ENCODE data around the gene PAIP1.
"Not testable (repeated sequence)": the region's sequence is repeated elsewhere in the genome, so short reads cannot be mapped to it uniquely, and the experiment has no call there.

Gene PAIP1

GRCh38 chr5:43570450-43571158 lies 13.7 kb upstream of the PAIP1 start:
- no peak overlapping the region for H3K9ac ChIP-seq (ENCODE audit: low read depth, low read length)
- H3K9me3 ChIP-seq (ENCODE audit: control insufficient read depth, insufficient read depth, low read length) = no peaks in the 10 kb centered on the region
- no peaks in the 10 kb centered on the region for H3K4me1 ChIP-seq (ENCODE audit: control insufficient read depth, insufficient read depth, low read length)
- H3K27me3 ChIP-seq (ENCODE audit: control insufficient read depth, insufficient read depth, low read length) = no peaks in the 10 kb centered on the region
- H3K36me3 ChIP-seq (ENCODE audit: control insufficient read depth, insufficient read depth, low read length) = 0 out of 2 replicates have a peak, but pooled peaks cover 4% of the 10 kb centered on the region
- H3K27ac ChIP-seq (ENCODE audit: low read depth, low read length) = no peak overlapping the region
- H3K4me3 ChIP-seq (ENCODE audit: low read depth, low read length) = no peak overlapping the region

GRCh38 chr5:43569236-43569746 lies 12.4 kb upstream of the PAIP1 start:
- no peak overlapping the region for H3K4me3 ChIP-seq (ENCODE audit: low read depth, low read length)
- H3K27ac ChIP-seq (ENCODE audit: low read depth, low read length) = no peak overlapping the region
- no peak overlapping the region for H3K9ac ChIP-seq (ENCODE audit: low read depth, low read length)
- H3K27me3 ChIP-seq (ENCODE audit: control insufficient read depth, insufficient read depth, low read length) = no peaks in the 10 kb centered on the region
- no peaks in the 10 kb centered on the region for H3K36me3 ChIP-seq (ENCODE audit: control insufficient read depth, insufficient read depth, low read length)
- no peaks in the 10 kb centered on the region for H3K4me1 ChIP-seq (ENCODE audit: control insufficient read depth, insufficient read depth, low read length)
- no peaks in the 10 kb centered on the region for H3K9me3 ChIP-seq (ENCODE audit: control insufficient read depth, insufficient read depth, low read length)

- Histone ChIP-seq H3K27me3 (ENCODE audit: control insufficient read depth, insufficient read depth, low read length) (no peaks in the 10 kb centered on the region), H3K9ac (ENCODE audit: low read depth, low read length) (no peak overlapping the region), H3K4me3 (ENCODE audit: low read depth, low read length) (no peak overlapping the region), H3K9me3 (ENCODE audit: control insufficient read depth, insufficient read depth, low read length) (no peaks in the 10 kb centered on the region), H3K4me1 (ENCODE audit: control insufficient read depth, insufficient read depth, low read length) (no peaks in the 10 kb centered on the region), H3K27ac (ENCODE audit: low read depth, low read length) (no peak overlapping the region), H3K36me3 (ENCODE audit: control insufficient read depth, insufficient read depth, low read length) (no peaks in the 10 kb centered on the region)
Measured at GRCh38 chr5:43567967-43568366, 11.1 kb upstream of the PAIP1 start.

GRCh38 chr5:43565043-43565442 lies 8.2 kb upstream of the PAIP1 start:
- Histone ChIP-seq H3K27ac (ENCODE audit: low read depth, low read length) (no peak overlapping the region), H3K9ac (ENCODE audit: low read depth, low read length) (no peak overlapping the region), H3K4me1 (ENCODE audit: control insufficient read depth, insufficient read depth, low read length) (no peaks in the 10 kb centered on the region; the same call in 1 of the 2 replicates), H3K36me3 (ENCODE audit: control insufficient read depth, insufficient read depth, low read length) (no peaks in the 10 kb centered on the region), H3K4me3 (ENCODE audit: low read depth, low read length) (no peak overlapping the region), H3K27me3 (ENCODE audit: control insufficient read depth, insufficient read depth, low read length) (no peaks in the 10 kb centered on the region), H3K9me3 (ENCODE audit: control insufficient read depth, insufficient read depth, low read length) (no peaks in the 10 kb centered on the region)

GRCh38 chr5:43564289-43564850 lies 7.5 kb upstream of the PAIP1 start:
- H3K27me3 ChIP-seq (ENCODE audit: control insufficient read depth, insufficient read depth, low read length) = no peaks in the 10 kb centered on the region
- no peaks in the 10 kb centered on the region for H3K36me3 ChIP-seq (ENCODE audit: control insufficient read depth, insufficient read depth, low read length)
- no peaks in the 10 kb centered on the region for H3K9me3 ChIP-seq (ENCODE audit: control insufficient read depth, insufficient read depth, low read length)
- H3K27ac ChIP-seq (ENCODE audit: low read depth, low read length) = no peak overlapping the region
- H3K4me1 ChIP-seq (ENCODE audit: control insufficient read depth, insufficient read depth, low read length) = no peaks in the 10 kb centered on the region; the same call in 1 of the 2 replicates
- no peak overlapping the region for H3K4me3 ChIP-seq (ENCODE audit: low read depth, low read length)
- H3K9ac ChIP-seq (ENCODE audit: low read depth, low read length) = no peak overlapping the region

GRCh38 chr5:43563321-43563720 lies 6.4 kb upstream of the PAIP1 start:
- H3K4me1 ChIP-seq (ENCODE audit: control insufficient read depth, insufficient read depth, low read length) = no peaks in the 10 kb centered on the region; the same call in 1 of the 2 replicates
- no peak overlapping the region for H3K9ac ChIP-seq (ENCODE audit: low read depth, low read length)
- no peaks in the 10 kb centered on the region for H3K36me3 ChIP-seq (ENCODE audit: control insufficient read depth, insufficient read depth, low read length)
- H3K9me3 ChIP-seq (ENCODE audit: control insufficient read depth, insufficient read depth, low read length) = no peaks in the 10 kb centered on the region
- H3K4me3 ChIP-seq (ENCODE audit: low read depth, low read length) = no peak overlapping the region
- no peaks in the 10 kb centered on the region for H3K27me3 ChIP-seq (ENCODE audit: control insufficient read depth, insufficient read depth, low read length)
- H3K27ac ChIP-seq (ENCODE audit: low read depth, low read length) = no peak overlapping the region

GRCh38 chr5:43561356-43561755 lies 4.5 kb upstream of the PAIP1 start:
- Histone ChIP-seq H3K27me3 (ENCODE audit: control insufficient read depth, insufficient read depth, low read length) (no peaks in the 10 kb centered on the region), H3K27ac (ENCODE audit: low read depth, low read length) (no peak overlapping the region), H3K4me3 (ENCODE audit: low read depth, low read length) (no peak overlapping the region), H3K9ac (ENCODE audit: low read depth, low read length) (no peak overlapping the region), H3K4me1 (ENCODE audit: control insufficient read depth, insufficient read depth, low read length) (peaks cover 3% of the 10 kb centered on the region), H3K36me3 (ENCODE audit: control insufficient read depth, insufficient read depth, low read length) (no peaks in the 10 kb centered on the region), H3K9me3 (ENCODE audit: control insufficient read depth, insufficient read depth, low read length) (no peaks in the 10 kb centered on the region)

GRCh38 chr5:43560128-43560527 lies 3.3 kb upstream of the PAIP1 start:
- H3K36me3 ChIP-seq (ENCODE audit: control insufficient read depth, insufficient read depth, low read length) = peaks cover 4% of the 10 kb centered on the region
- no peaks in the 10 kb centered on the region for H3K27me3 ChIP-seq (ENCODE audit: control insufficient read depth, insufficient read depth, low read length)
- H3K9me3 ChIP-seq (ENCODE audit: control insufficient read depth, insufficient read depth, low read length) = no peaks in the 10 kb centered on the region
- H3K4me3 ChIP-seq (ENCODE audit: low read depth, low read length) = no peak overlapping the region
- H3K9ac ChIP-seq (ENCODE audit: low read depth, low read length) = no peak overlapping the region
- H3K27ac ChIP-seq (ENCODE audit: low read depth, low read length) = no peak overlapping the region
- H3K4me1 ChIP-seq (ENCODE audit: control insufficient read depth, insufficient read depth, low read length) = peaks cover 7% of the 10 kb centered on the region

- H3K9me3 ChIP-seq (ENCODE audit: control insufficient read depth, insufficient read depth, low read length); H3K27me3 ChIP-seq (ENCODE audit: control insufficient read depth, insufficient read depth, low read length): not testable (repeated sequence)
- H3K4me3 ChIP-seq (ENCODE audit: low read depth, low read length) = peak overlapping the region; percentile 99
- H3K9ac ChIP-seq (ENCODE audit: low read depth, low read length) = peak overlapping the region; percentile 98
- H3K27ac ChIP-seq (ENCODE audit: low read depth, low read length) = peak overlapping the region; percentile 97
- peaks cover 27% of the 10 kb centered on the region for H3K4me1 ChIP-seq (ENCODE audit: control insufficient read depth, insufficient read depth, low read length)
- H3K36me3 ChIP-seq (ENCODE audit: control insufficient read depth, insufficient read depth, low read length) = peaks cover 40% of the 10 kb centered on the region
Measured at GRCh38 chr5:43556607-43556856, 345 bp downstream of the PAIP1 start.

GRCh38 chr5:43555895-43556606 lies 826 bp downstream of the PAIP1 start:
- Histone ChIP-seq H3K27ac (ENCODE audit: low read depth, low read length) (peak overlapping the region; percentile 97), H3K4me3 (ENCODE audit: low read depth, low read length) (peak overlapping the region; percentile 99)

GRCh38 chr5:43554497-43554896 lies 2.4 kb downstream of the PAIP1 start:
- peaks cover 27% of the 10 kb centered on the region for H3K4me1 ChIP-seq (ENCODE audit: control insufficient read depth, insufficient read depth, low read length)
- no peaks in the 10 kb centered on the region for H3K27me3 ChIP-seq (ENCODE audit: control insufficient read depth, insufficient read depth, low read length)
- H3K9ac ChIP-seq (ENCODE audit: low read depth, low read length) = no peak overlapping the region
- no peaks in the 10 kb centered on the region for H3K9me3 ChIP-seq (ENCODE audit: control insufficient read depth, insufficient read depth, low read length)
- H3K4me3 ChIP-seq (ENCODE audit: low read depth, low read length) = peak overlapping the region; percentile 99; the same call in 1 of the 2 replicates
- no peak overlapping the region for H3K27ac ChIP-seq (ENCODE audit: low read depth, low read length)
- peaks cover 56% of the 10 kb centered on the region for H3K36me3 ChIP-seq (ENCODE audit: control insufficient read depth, insufficient read depth, low read length)

More at GRCh38 chr5:43555895-43556606, 826 bp downstream of the PAIP1 start:
- no peaks in the 10 kb centered on the region for H3K9me3 ChIP-seq (ENCODE audit: control insufficient read depth, insufficient read depth, low read length)
- H3K36me3 ChIP-seq (ENCODE audit: control insufficient read depth, insufficient read depth, low read length) = peaks cover 45% of the 10 kb centered on the region
- peak overlapping the region; percentile 98 for H3K9ac ChIP-seq (ENCODE audit: low read depth, low read length)
- no peaks in the 10 kb centered on the region for H3K27me3 ChIP-seq (ENCODE audit: control insufficient read depth, insufficient read depth, low read length)
- H3K4me1 ChIP-seq (ENCODE audit: control insufficient read depth, insufficient read depth, low read length) = peaks cover 27% of the 10 kb centered on the region
